SK-N-MC (cell line): ENCODE data around the gene RASL12.
"Not testable (repeated sequence)": the region's sequence is repeated elsewhere in the genome, so short reads cannot be mapped to it uniquely, and the experiment has no call there.

ENCODE experiments used
- DNase-seq: peaks from one replicate; pipeline ENCODE4 v3.0.0-alpha.2; 2011; ENCODE audit warnings: low read depth, low spot score
- H3K27ac ChIP-seq: fragments of 200-600 bp; sonication (generic); 2 replicates; pipeline ENCODE4 v1.5.1; 2016; ENCODE audit warnings: mixed run types
- H3K36me3 ChIP-seq: fragments of 200-600 bp; sonication (generic); 2 replicates; pipeline ENCODE4 v1.6.1; 2017; ENCODE audit warnings: antibody characterized with exemption, low read length, mixed read lengths; ENCODE audit not compliant: insufficient read depth
- H3K4me3 ChIP-seq: fragments of 200-600 bp; sonication (generic); 2 replicates; pipeline ENCODE4 v1.5.1; 2016
- H3K9ac ChIP-seq: fragments of 200-600 bp; sonication (generic); 2 replicates; pipeline ENCODE4 v1.8.0; 2017; ENCODE audit warnings: mixed run types, mixed read lengths; ENCODE audit not compliant: insufficient read length
- H3K9me3 ChIP-seq: fragments of 200-600 bp; sonication (generic); 2 replicates; pipeline ENCODE4 v1.6.1; 2017; ENCODE audit warnings: low read depth, mild to moderate bottlenecking, antibody characterized with exemption, low read length, moderate library complexity, mixed read lengths
- EZH2 ChIP-seq: fragments of 200-600 bp; sonication (generic); IDR thresholded peaks from one replicate; pipeline ENCODE4 v1.6.1; 2017; ENCODE audit warnings: antibody characterized with exemption
- FOXP2 ChIP-seq: optimal IDR thresholded peaks from 2 replicates; pipeline ENCODE3; 2011; ENCODE audit warnings: mild to moderate bottlenecking, moderate library complexity; ENCODE audit not compliant: insufficient read depth; ENCODE audit errors: extremely low read length, control extremely low read depth
- POLR2AphosphoS5 ChIP-seq: IDR thresholded peaks from 2 replicates; pipeline ENCODE4 v1.6.1; 2012; ENCODE audit warnings: mild to moderate bottlenecking, low read depth, low read length, borderline replicate concordance

RASL12 gene

DNA sequence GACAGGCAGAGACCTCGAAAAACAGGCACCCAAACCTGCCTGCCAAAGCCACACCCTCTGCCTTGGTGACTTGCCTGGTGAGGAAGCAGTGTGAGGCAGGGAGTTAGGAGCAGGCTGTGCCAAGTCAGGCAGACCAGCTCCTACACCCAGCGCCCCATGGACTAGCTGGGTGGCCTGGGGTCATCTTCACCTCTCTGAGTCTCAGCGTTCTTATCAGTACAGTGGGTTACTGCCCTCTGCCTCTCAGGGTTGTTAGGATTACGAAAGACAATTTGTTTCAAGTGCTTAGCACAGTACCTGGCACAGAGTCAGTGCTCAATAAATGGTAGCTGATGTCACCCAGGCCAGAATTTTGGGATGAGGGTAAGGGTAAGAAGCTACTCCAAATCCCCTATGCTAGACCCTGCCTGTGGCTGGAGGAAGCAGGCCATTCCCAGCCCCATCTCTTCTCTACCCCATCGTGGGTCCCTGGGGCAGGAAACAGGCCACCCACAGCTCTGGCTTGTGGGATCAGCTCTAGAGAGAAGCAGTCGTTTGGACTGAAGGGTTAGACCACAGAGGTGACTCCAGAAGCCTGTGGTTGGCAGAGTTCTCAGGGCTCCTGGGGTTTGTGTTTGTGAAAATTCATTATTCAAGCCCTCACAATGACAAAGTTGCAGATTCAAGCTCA lies 12.5 kb downstream of the RASL12 start:
- Histone ChIP-seq H3K27ac (no peak overlapping the region), H3K9ac (no peak overlapping the region), H3K4me3 (no peak overlapping the region), H3K9me3 (no peaks in the 10 kb centered on the region), H3K36me3 (no peaks in the 10 kb centered on the region)
- DNase-seq: no peak
- no peak for TF ChIP-seq FOXP2
- no peak for TF ChIP-seq EZH2
- no peak for TF ChIP-seq POLR2AphosphoS5

DNA sequence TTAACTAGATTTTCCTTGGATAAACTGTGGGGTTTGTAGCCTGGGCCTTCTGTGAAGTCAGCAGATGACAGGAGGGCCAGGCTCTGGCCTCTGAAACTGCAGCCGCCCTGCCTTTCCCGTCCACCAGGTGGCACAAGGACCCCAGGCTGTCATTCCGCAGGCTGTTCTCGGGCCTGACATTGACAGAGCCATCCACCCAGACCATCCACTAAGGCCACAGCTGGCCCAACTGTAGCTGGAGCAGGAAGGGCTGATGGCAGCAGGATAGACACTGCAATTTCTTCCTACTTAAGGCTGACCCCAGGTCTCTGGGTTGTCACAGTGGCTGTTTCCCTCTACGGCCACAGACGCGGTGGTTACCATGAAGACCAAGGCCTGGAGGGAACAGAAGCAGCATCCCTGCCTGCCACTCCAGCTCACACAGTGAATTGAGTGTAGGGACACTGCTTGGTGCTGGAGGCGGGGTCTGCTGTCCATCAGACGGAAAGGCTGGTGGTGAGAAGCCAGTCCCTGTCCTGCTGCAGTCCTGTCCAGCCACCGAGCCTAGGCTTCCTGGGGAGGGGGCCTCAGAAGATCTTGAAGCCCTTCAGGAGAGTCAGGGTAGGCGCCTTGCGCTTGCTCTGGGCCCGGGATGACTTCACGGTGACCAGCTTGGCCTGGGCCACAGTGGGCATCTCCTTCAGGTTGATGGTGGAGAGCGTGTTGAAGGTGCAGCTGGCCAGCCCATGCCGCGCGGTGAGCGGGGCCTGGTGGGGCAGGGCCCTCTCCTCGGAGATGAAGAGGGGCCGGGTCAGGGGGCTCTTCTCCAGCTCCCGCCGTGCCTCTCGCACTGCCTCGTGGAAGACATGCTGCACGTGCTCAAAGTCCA lies 13.2 kb downstream of the RASL12 start:
- DNase-seq: no peak
- H3K36me3 ChIP-seq: no peaks in the 10 kb centered on the region
- no peak overlapping the region for H3K27ac ChIP-seq
- TF ChIP-seq EZH2: no peak
- TF ChIP-seq FOXP2: no peak
- H3K9me3 ChIP-seq: no peaks in the 10 kb centered on the region
- no peak overlapping the region for H3K4me3 ChIP-seq
- H3K9ac ChIP-seq: no peak overlapping the region

DNA sequence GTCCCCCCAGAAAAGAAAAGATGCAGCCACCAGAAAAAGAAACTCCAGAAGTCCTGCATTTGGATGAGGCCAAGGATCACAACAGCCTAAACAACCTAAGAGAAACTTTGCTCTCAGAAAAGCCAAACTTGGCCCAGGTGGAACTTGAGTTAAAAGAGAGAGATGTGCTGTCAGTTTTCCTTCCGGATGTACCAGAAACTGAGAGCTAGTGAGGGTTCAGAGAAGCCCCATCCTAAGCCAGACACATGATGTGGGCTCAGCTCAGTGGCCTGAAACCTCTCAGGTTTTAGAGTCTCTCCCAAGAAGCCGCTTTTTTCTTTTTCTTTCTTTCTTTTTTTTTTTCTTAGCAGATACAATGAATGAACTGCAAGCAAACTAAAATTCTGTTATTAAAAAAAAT lies 14.8 kb downstream of the RASL12 start:
- no peak overlapping the region for H3K27ac ChIP-seq
- no peak for DNase-seq

DNA sequence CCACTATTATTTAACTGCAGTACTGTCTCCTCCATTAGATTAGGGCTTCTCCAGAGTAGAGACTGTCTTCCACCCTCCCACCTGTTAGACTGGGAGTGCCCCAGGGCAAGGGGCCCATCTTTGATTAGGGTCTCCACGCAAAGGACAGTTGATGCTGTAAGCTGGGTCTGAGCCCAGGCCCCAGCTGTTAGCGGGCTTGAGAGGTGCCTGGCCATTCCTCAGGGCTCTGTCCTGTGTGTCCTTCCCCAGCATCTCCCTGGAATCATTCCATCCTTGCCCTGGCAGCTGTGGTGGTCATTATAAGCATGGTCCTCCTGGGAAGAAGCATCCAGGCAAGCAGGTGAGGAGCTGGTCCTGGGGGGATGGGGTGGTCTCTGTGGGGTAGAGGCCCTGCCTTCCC lies 16.5 kb downstream of the RASL12 start:
- TF ChIP-seq POLR2AphosphoS5 (no peak), FOXP2 (no peak), EZH2 (no peak)
- H3K4me3 ChIP-seq: no peak overlapping the region
- H3K9ac ChIP-seq: no peak overlapping the region
- DNase-seq: no peak
- no peaks in the 10 kb centered on the region for H3K9me3 ChIP-seq
- H3K27ac ChIP-seq: no peak overlapping the region
- H3K36me3 ChIP-seq: no peaks in the 10 kb centered on the region

More for the DNA sequence above, 14.8 kb downstream of the RASL12 start:
- Histone ChIP-seq H3K9me3 (no peaks in the 10 kb centered on the region), H3K36me3 (no peaks in the 10 kb centered on the region), H3K4me3 (no peak overlapping the region), H3K9ac (no peak overlapping the region)
- TF ChIP-seq FOXP2 (no peak), EZH2 (no peak), POLR2AphosphoS5 (no peak)

DNA sequence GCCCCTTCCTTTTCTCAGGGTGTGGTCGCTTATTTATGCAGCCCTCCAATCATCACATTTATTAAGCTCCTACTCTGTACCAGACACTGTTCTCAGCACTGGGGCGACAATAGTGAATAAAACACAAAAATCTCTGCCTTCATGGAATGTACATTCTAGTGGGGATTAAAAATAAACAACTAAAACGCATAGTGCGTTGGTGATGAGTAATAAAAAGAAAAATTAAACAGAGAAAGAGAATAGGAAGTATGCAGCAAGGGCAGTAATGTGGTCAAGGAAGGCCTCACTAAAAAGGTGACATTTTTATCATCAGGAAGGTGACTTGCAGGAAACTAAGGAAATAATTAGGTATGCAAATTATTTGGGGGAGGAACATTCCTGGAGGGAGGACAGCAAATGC lies 17.5 kb downstream of the RASL12 start:
- no peak for TF ChIP-seq FOXP2
- no peak for TF ChIP-seq POLR2AphosphoS5
- TF ChIP-seq EZH2: no peak
- Histone ChIP-seq H3K9ac (no peak overlapping the region), H3K9me3 (no peaks in the 10 kb centered on the region), H3K27ac (no peak overlapping the region), H3K36me3 (no peaks in the 10 kb centered on the region), H3K4me3 (no peak overlapping the region)
- DNase-seq: no peak

DNA sequence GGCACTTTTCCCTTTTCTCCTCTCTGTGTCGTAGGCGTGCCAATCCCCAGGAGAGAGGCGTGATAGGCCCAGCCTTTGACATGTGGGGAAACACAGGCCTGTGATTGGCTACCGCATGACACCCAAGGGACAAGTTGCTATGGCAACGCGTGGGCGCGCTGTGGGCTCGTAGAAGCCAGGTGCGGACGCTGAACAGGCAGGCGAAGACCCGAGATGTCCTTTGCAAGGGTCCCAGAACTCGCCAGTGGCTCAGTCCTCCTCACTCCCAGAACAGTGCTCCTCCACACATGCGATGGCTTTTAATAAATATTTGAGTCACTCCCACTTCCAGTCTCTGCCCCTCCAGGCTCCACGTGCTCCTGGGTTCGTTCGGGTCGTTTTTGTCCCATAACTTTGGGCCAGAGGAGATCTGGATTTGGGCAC lies 18.4 kb downstream of the RASL12 start:
- TF ChIP-seq POLR2AphosphoS5 (no peak), EZH2 (no peak), FOXP2 (no peak)
- H3K9me3 ChIP-seq: no peaks in the 10 kb centered on the region
- no peak overlapping the region for H3K9ac ChIP-seq
- H3K4me3 ChIP-seq: peak overlapping the region; percentile 70
- no peak overlapping the region for H3K27ac ChIP-seq
- no peaks in the 10 kb centered on the region for H3K36me3 ChIP-seq
- DNase-seq: peak; percentile 86

DNA sequence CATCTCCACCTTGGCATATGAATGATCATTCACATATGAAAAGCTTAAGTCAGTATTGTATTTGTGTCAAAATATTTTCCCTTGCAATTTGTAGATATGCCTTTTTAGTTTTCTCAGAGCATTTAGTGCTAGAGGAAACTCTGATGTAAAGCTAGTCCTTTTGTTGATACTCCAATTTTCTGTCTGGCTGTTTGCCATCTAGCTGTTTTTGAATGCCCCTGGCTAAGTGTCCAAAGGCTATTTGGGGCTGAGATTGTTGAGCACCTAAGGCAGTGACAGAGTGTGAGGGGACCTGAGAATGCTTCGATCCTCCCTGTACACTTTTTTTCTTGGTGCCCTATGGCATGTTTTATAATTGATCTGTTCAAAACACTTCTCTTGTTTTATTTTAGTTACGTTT lies 19.6 kb downstream of the RASL12 start:
- Histone ChIP-seq H3K9me3 (no peaks in the 10 kb centered on the region), H3K9ac (no peak overlapping the region), H3K27ac (no peak overlapping the region), H3K36me3 (no peaks in the 10 kb centered on the region), H3K4me3 (no peak overlapping the region)
- DNase-seq: no peak
- no peak for TF ChIP-seq POLR2AphosphoS5
- no peak for TF ChIP-seq EZH2

DNA sequence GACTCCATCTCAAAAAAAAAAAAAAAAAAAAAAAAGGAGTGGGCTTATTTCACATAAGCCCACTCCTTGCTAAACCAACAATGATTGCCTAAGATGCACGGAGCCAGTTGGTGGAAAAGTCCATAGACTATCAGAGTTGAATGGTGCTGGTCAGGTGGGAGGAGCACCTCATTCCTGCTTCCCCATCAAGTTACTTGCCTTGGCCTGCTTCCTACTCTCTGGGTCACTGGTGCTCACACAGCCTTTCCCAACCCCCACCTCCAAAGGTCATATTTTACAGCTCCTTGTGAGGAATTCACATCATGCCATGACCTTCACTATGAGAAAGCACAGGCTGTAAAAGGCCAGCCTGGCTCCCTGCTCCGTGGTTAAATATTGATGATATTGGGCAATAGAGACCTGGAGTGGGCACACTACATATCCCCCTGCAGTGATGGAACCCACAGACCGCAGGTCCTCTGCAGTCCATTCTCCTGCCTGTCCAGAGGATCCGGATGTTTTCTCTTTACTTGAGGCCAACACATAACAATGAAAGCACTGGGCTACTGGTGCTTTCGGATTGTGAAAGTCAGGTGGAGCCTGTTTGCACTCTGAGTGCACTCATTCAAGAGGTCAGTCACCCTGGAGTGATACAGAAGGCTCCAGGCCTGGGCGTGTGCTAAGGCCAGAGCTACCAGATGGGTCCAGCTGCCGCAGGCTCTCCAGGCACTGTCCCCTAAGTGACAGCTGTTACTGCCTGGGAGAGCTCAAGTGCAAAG lies 22.9 kb downstream of the RASL12 start, which contains the start of gene SLC51B:
SLC51B (plus strand) TSS at position 664 of the 758 bp plus-strand sequence. CDS start 4,618 bp downstream, outside the sequence.
- TF ChIP-seq FOXP2: no peak
- no peak for TF ChIP-seq POLR2AphosphoS5
- DNase-seq: no peak
- Histone ChIP-seq H3K9ac (no peak within 1 kb of the TSS), H3K36me3 (no peaks in the 10 kb centered on the region), H3K27ac (no peak within 1 kb of the TSS), H3K4me3 (no peak within 1 kb of the TSS), H3K9me3 (no peaks in the 10 kb centered on the region)

DNA sequence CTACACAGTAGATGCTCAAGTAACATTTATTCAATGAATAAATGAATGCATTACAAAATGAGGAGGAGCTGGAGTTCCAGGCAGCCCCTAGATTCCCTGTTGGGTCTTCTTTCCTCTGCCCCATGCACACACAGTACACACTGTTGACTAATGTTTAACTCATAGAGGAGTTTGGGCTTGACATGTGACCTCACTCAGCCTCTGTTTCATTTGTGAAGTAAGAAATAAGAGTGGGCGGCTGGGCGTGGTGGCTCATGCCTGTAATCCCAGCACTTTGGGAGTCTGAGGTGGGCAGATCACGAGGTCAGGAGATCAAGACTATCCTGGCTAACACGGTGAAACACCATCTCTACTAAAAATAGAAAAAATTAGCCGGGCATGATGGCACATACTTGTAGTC lies 23.6 kb downstream of the RASL12 start:
- H3K9ac ChIP-seq, H3K9me3 ChIP-seq, H3K4me3 ChIP-seq, H3K27ac ChIP-seq, H3K36me3 ChIP-seq, DNase-seq: not testable (repeated sequence)
